B cell (primary cell): ENCODE measurements around the gene PTGDR2. TPM values are rescaled to one million over a fixed set of nuclear protein-coding genes. Genes with fewer than 3 reads are reported as not detected.

ENCODE experiments used
- ATAC-seq: fragments of 200-7000 bp; cut with Tn5 transposase; one replicate; pipeline ENCODE4 v1.10.0; 2021; ENCODE audit warnings: low read depth, mild to moderate bottlenecking, moderate number of reproducible peaks, moderate library complexity
- CTCF ChIA-PET: fragments of 350-600 bp; sonication (Branson Sonifier 250); formaldehyde crosslinking; loops from one replicate; lab custom pipeline; 2021; ENCODE audit warnings: antibody characterized with exemption, inconsistent platforms; lab: Charles Lee
- POLR2A ChIA-PET: fragments of 350-600 bp; sonication (Branson Sonifier 250); formaldehyde crosslinking; loops from one replicate; lab custom pipeline; 2021; ENCODE audit warnings: antibody characterized with exemption; lab: Charles Lee
- DNase-seq: peaks from one replicate; pipeline ENCODE4 v3.0.0; 2013
- H2AFZ ChIP-seq: 2 replicates; pipeline ENCODE4 v1.6.1; 2012; ENCODE audit warnings: mild to moderate bottlenecking, low read depth, low read length; ENCODE audit not compliant: insufficient read depth, poor library complexity, severe bottlenecking
- H3K27ac ChIP-seq, 2 donors: 1 replicate in 1 of 2; 2 replicates in 1 of 2; pipeline ENCODE4 v1.5.1; 2012 to 2013; ENCODE audit warnings: low read length in 2 of 2, mild to moderate bottlenecking in 2 of 2, moderate library complexity in 1 of 2
- H3K27me3 ChIP-seq, 4 experiments: fragments of 200-600 bp in 1 of 4; sonication (generic) in 1 of 4; replicated peaks in 1 of 4; 1 replicate in 2 of 4; 2 replicates in 2 of 4; pipeline versions ENCODE4 v1.6.1 to v1.7.0; 2013 to 2016; ENCODE audit warnings: low read length in 3 of 4, mild to moderate bottlenecking in 2 of 4, mixed read lengths in 1 of 4, moderate library complexity in 1 of 4; ENCODE audit not compliant: insufficient read depth in 4 of 4, control insufficient read depth in 3 of 4; ENCODE audit errors: control extremely low read depth in 1 of 4
- H3K36me3 ChIP-seq, 2 experiments: replicated peaks in 1 of 2; 1 replicate in 1 of 2; 2 replicates in 1 of 2; pipeline versions ENCODE4 v1.6.1 to v1.7.1; 2013; ENCODE audit warnings: low read length in 1 of 2; ENCODE audit not compliant: insufficient read depth in 2 of 2, control insufficient read depth in 1 of 2; ENCODE audit errors: control extremely low read depth in 1 of 2, extremely low read depth in 1 of 2
- H3K4me1 ChIP-seq, 2 donors: fragments of 200-600 bp in 1 of 2; sonication (generic) in 1 of 2; 1 replicate in 1 of 2; 2 replicates in 1 of 2; pipeline versions ENCODE4 v1.5.1 to v1.6.1; 2013 to 2017; ENCODE audit warnings: low read length in 2 of 2; ENCODE audit not compliant: control insufficient read depth in 2 of 2, insufficient read depth in 2 of 2
- H3K4me2 ChIP-seq: replicated peaks from 2 replicates; pipeline ENCODE3; 2012; ENCODE audit warnings: mild to moderate bottlenecking, low read depth, low read length; ENCODE audit not compliant: poor library complexity, severe bottlenecking
- H3K4me3 ChIP-seq, 5 experiments: fragments of 200-600 bp in 1 of 5; sonication (generic) in 1 of 5; 1 replicate in 3 of 5; 2 replicates in 2 of 5; pipeline versions ENCODE4 v1.5.1 to v1.7.0; 2011 to 2016; ENCODE audit warnings: low read length in 4 of 5, mild to moderate bottlenecking in 4 of 5, low read depth in 2 of 5, control low read depth in 1 of 5, moderate library complexity in 1 of 5; ENCODE audit not compliant: insufficient read depth in 1 of 5; ENCODE audit errors: control extremely low read depth in 1 of 5, extremely low read depth in 1 of 5
- H3K79me2 ChIP-seq: fragments of 200-600 bp; sonication (generic); one replicate; pipeline ENCODE4 v1.6.0; 2016; ENCODE audit warnings: low read length; ENCODE audit not compliant: control insufficient read depth, insufficient read depth
- H3K9ac ChIP-seq: fragments of 200-600 bp; sonication (generic); 2 replicates; pipeline ENCODE4 v1.6.1; 2017; ENCODE audit warnings: mild to moderate bottlenecking, low read length, moderate library complexity
- H3K9me3 ChIP-seq, 3 donors: one replicate each; pipeline versions ENCODE4 v1.6.1 to v1.7.1; 2013; ENCODE audit warnings: low read length in 2 of 3; ENCODE audit not compliant: control insufficient read depth in 2 of 3, insufficient read depth in 1 of 3; ENCODE audit errors: control extremely low read depth in 1 of 3
- H4K20me1 ChIP-seq: 2 replicates; pipeline ENCODE4 v1.6.0; 2012; ENCODE audit warnings: mild to moderate bottlenecking, low read length; ENCODE audit not compliant: insufficient read depth, control insufficient read depth, poor library complexity, severe bottlenecking
- H3K27ac Mint-ChIP-seq: one replicate; pipeline ENCODE4 v1.8.0; 2021; ENCODE audit warnings: mixed read lengths
- H3K27me3 Mint-ChIP-seq: one replicate; pipeline ENCODE4 v1.8.0; 2021; ENCODE audit warnings: mixed read lengths
- H3K4me1 Mint-ChIP-seq: one replicate; pipeline ENCODE4 v1.8.0; 2021; ENCODE audit warnings: mixed read lengths
- H3K4me3 Mint-ChIP-seq: one replicate; pipeline ENCODE4 v1.8.0; 2021; ENCODE audit warnings: mixed read lengths
- H3K9me3 Mint-ChIP-seq: one replicate; pipeline ENCODE4 v1.8.0; 2022; ENCODE audit warnings: mixed read lengths; ENCODE audit not compliant: insufficient read depth
- EZH2 ChIP-seq: IDR thresholded peaks from 2 replicates; pipeline ENCODE4 v1.6.1; 2012; ENCODE audit warnings: borderline replicate concordance, low read depth, mild to moderate bottlenecking, moderate library complexity, low read length; ENCODE audit not compliant: insufficient read depth, poor library complexity, severe bottlenecking
- WGBS: methylation state at CpG from one replicate; pipeline ENCODE4 v1.1.5; 2013; ENCODE audit warnings: missing lambda C conversion rate; ENCODE audit not compliant: insufficient coverage; 5-methylcytosine and 5-hydroxymethylcytosine counted together
- intact Hi-C: fragments of 100-400 bp; cut with micrococcal nuclease; formaldehyde crosslinking; loops from one replicate; pipeline ENCODE4 v1.10.0; 2022
- polyA plus RNA-seq: library from polyadenylated mRNA; depleted of rRNA; stranded (reverse); fragments of >200 nt; gene quantifications from 2 replicates; pipeline ENCODE4 v1.2.3, GENCODE V29; 2012
- total RNA-seq, 2 donors: library from RNA; stranded (reverse); fragments of 120-200 nt in 1 of 2; gene quantifications; 1 replicate in 1 of 2; 2 replicates in 1 of 2; pipeline versions ENCODE4 v1.2.3 to v1.2.4, GENCODE V29; 2013 to 2022
- TF ChIP-seq, protein P1 (sequence below): fragments of 200-600 bp; IDR thresholded peaks from one replicate; pipeline ENCODE4 v1.8.0; 2022; ENCODE audit warnings: antibody characterized with exemption, mild to moderate bottlenecking

Gene PTGDR2
- total and polyA plus RNA-seq, 2 donors (not counting 1 experiment from before 2014, with no cell fraction given), result 0.03 TPM; not detected in 1

DNA sequence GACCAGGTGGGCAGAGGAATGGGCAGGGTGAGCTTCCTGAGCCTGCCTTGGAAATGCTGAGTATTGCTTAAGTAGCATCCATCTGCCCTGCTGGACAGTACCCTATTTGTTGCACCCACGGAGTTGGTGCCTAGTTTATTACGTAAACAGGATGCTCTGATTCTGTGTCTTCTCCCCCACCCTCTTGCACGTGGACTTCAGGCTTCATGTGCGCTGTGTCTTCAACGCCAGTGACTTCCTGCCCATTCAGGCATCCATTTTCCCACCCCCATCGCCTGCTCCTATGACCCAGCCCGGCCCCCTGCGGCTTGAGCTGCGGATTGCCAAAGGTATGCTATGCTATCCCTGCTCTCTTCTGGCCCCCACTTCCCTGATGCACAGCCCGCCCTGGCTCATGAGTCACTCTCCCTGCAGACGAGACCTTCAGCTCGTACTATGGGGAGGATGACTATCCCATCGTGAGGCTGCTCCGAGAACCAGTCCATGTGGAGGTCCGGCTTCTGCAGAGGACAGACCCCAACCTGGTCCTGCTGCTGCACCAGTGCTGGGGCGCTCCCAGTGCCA is 17.3 kb upstream of the PTGDR2 start:
- Histone ChIP-seq H3K27ac (no peak overlapping the region), H3K4me2 (no peak overlapping the region), H3K4me1 (no peaks in the 10 kb centered on the region), H3K9me3 (no peaks in the 10 kb centered on the region), H2AFZ (no peak overlapping the region), H3K9ac (no peak overlapping the region), H3K79me2 (no peaks in the 10 kb centered on the region), H3K36me3 (no peaks in the 10 kb centered on the region), H3K27me3 (no peaks in the 10 kb centered on the region), H3K4me3 (no peak overlapping the region), H4K20me1 (no peaks in the 10 kb centered on the region)
- CTCF ChIA-PET, result no interaction called here
- no peak overlapping the region for H3K4me3 Mint-ChIP-seq
- no peaks in the 10 kb centered on the region for H3K9me3 Mint-ChIP-seq
- POLR2A ChIA-PET, result no interaction called here
- WGBS, result 95% methylated on average over 16 of the region's 16 CpGs
- intact Hi-C loops, result no loop called here
- no peaks in the 10 kb centered on the region for H3K4me1 Mint-ChIP-seq
- H3K27ac Mint-ChIP-seq, result no peak overlapping the region
- no peak for DNase-seq
- ATAC-seq, result no peak
- TF ChIP-seq, protein P1, sequence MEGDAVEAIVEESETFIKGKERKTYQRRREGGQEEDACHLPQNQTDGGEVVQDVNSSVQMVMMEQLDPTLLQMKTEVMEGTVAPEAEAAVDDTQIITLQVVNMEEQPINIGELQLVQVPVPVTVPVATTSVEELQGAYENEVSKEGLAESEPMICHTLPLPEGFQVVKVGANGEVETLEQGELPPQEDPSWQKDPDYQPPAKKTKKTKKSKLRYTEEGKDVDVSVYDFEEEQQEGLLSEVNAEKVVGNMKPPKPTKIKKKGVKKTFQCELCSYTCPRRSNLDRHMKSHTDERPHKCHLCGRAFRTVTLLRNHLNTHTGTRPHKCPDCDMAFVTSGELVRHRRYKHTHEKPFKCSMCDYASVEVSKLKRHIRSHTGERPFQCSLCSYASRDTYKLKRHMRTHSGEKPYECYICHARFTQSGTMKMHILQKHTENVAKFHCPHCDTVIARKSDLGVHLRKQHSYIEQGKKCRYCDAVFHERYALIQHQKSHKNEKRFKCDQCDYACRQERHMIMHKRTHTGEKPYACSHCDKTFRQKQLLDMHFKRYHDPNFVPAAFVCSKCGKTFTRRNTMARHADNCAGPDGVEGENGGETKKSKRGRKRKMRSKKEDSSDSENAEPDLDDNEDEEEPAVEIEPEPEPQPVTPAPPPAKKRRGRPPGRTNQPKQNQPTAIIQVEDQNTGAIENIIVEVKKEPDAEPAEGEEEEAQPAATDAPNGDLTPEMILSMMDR, result no peak
- no peak for TF ChIP-seq EZH2
- H3K27me3 Mint-ChIP-seq, result no peaks in the 10 kb centered on the region

DNA sequence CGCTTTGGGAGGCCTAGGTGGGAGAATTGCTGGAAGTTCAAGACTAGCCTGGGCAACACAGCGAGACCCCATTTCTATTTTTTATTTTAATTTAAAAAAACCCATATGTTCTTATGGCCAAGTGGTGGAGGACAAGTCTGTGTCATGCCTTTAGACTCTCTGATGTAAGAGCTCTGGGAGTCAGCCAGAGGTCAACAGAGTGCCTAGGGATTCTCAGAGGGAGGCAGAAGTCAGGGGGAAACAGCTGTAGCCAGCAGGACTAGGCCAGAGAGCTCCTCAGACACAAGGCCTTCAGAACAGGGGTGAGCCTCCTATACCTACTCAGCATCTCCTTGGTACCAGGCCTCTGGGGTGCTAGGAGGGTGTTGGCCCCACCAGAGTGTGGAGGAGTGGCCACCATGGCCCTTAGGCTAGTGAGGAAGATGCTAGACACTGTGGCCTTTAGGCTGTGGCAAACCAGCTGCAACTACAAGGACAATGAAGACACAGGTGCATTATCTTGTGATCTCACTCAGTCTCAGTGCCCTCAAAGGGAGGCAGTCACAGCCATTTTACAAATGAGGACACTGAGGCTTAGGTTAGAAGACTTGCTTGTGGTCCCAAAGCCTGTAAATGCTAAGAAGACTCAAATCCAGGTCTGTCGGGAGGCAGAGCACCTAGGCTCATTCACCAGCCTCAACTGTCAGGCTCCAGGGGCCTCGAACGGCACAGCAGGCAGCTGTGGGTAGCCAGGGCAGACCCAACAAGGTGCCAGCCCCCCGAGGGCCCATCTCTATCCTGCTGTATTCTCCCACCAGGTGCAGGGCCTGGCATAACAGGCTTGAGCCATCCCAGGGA is 16.6 kb upstream of the PTGDR2 start:
- H4K20me1 ChIP-seq, result no peaks in the 10 kb centered on the region
- H2AFZ ChIP-seq, result no peak overlapping the region
- POLR2A ChIA-PET, result no interaction called here
- H3K4me2 ChIP-seq, result no peak overlapping the region
- ATAC-seq (no peak), DNase-seq (no peak)
- CTCF ChIA-PET, result interaction anchor here (1.0 to 1.3 kb wide), 3 partner anchors 15 to 41 kb away, joined by 3 to 4 read pairs (median 3); no protein-coding TSS in a partner anchor
- intact Hi-C loops, result no loop called here
- H3K27me3 Mint-ChIP-seq, result no peaks in the 10 kb centered on the region
- H3K9me3 ChIP-seq, result no peaks in the 10 kb centered on the region
- H3K4me1 Mint-ChIP-seq, result no peaks in the 10 kb centered on the region
- no peak overlapping the region for H3K4me3 ChIP-seq
- H3K27me3 ChIP-seq, result no peaks in the 10 kb centered on the region
- no peak overlapping the region for H3K9ac ChIP-seq
- TF ChIP-seq, protein P1, result no peak
- TF ChIP-seq EZH2, result no peak
- no peaks in the 10 kb centered on the region for H3K9me3 Mint-ChIP-seq
- 93% methylated on average over 2 of the region's 6 CpGs for WGBS
- no peaks in the 10 kb centered on the region for H3K79me2 ChIP-seq
- no peak overlapping the region for H3K27ac Mint-ChIP-seq
- H3K27ac ChIP-seq, result no peak overlapping the region
- H3K36me3 ChIP-seq, result no peaks in the 10 kb centered on the region
- H3K4me1 ChIP-seq, result no peaks in the 10 kb centered on the region
- no peak overlapping the region for H3K4me3 Mint-ChIP-seq
